NB4 (cell line): ENCODE data around the gene IGSF6.

ENCODE experiments used
- DNase-seq: peaks from one replicate; pipeline ENCODE4 v3.0.0; 2010; ENCODE audit warnings: low read depth
- H3K4me3 ChIP-seq: one replicate; pipeline ENCODE4 v1.5.1; 2011; ENCODE audit warnings: mild to moderate bottlenecking, low read depth, low read length, moderate library complexity
- CTCF ChIP-seq: IDR thresholded peaks from one replicate; pipeline ENCODE4 v1.5.1; 2012; ENCODE audit warnings: low read depth, low read length
- MAX ChIP-seq: IDR thresholded peaks from 2 replicates; pipeline ENCODE4 v1.6.1; 2011; ENCODE audit warnings: low read depth, low read length
- MYC ChIP-seq: IDR thresholded peaks from 2 replicates; pipeline ENCODE4 v1.6.1; 2011; ENCODE audit warnings: low read depth, low read length
- POLR2A ChIP-seq: IDR thresholded peaks from 2 replicates; pipeline ENCODE4 v1.6.1; 2011; ENCODE audit warnings: mild to moderate bottlenecking; ENCODE audit not compliant: insufficient read length; ENCODE audit errors: extremely low read depth

Gene IGSF6

GRCh38 chr16:21592191-21592590, 60.2 kb downstream of the IGSF6 start:
- H3K4me3 ChIP-seq, result no peak overlapping the region
- no peak for TF ChIP-seq MAX
- no peak for TF ChIP-seq MYC
- TF ChIP-seq POLR2A, result no peak
- TF ChIP-seq CTCF, result no peak
- no peak for DNase-seq

GRCh38 chr16:21590796-21591195, 61.6 kb downstream of the IGSF6 start:
- DNase-seq, result peak; percentile 72
- no peak overlapping the region for H3K4me3 ChIP-seq

GRCh38 chr16:21590287-21590686, 62.1 kb downstream of the IGSF6 start:
- TF ChIP-seq MAX (no peak), POLR2A (no peak), MYC (no peak), CTCF (no peak)
- DNase-seq, result peak; percentile 85

More at GRCh38 chr16:21590796-21591195, 61.6 kb downstream of the IGSF6 start:
- TF ChIP-seq CTCF (no peak), MAX (no peak), MYC (no peak), POLR2A (no peak)

GRCh38 chr16:21589551-21589950, 62.9 kb downstream of the IGSF6 start:
- TF ChIP-seq CTCF (no peak), MAX (no peak), MYC (no peak), POLR2A (no peak)
- DNase-seq, result no peak
- H3K4me3 ChIP-seq, result no peak overlapping the region

More at GRCh38 chr16:21590287-21590686, 62.1 kb downstream of the IGSF6 start:
- H3K4me3 ChIP-seq, result no peak overlapping the region
